Coronary artery (tissue), 2 donors: ENCODE results near the gene CBLC.

ENCODE experiments used
- DNase-seq: peaks from one replicate; pipeline ENCODE4 v3.0.0-alpha.2; 2017; ENCODE audit warnings: low spot score
- H3K27ac ChIP-seq, 2 donors: fragments of 200-600 bp; sonication (generic); one replicate each; pipeline ENCODE4 v1.5.1; 2016 to 2019
- H3K4me3 ChIP-seq: fragments of 200-600 bp; sonication (generic); 2 replicates; pipeline ENCODE4 v1.5.1; 2016; ENCODE audit warnings: mild to moderate bottlenecking, moderate library complexity
- TF ChIP-seq, protein P1 (sequence below): fragments of 200-600 bp; sonication (generic); IDR thresholded peaks from one replicate; pipeline ENCODE4 v1.5.1; 2019; ENCODE audit warnings: antibody characterized with exemption

CBLC gene, protein sequence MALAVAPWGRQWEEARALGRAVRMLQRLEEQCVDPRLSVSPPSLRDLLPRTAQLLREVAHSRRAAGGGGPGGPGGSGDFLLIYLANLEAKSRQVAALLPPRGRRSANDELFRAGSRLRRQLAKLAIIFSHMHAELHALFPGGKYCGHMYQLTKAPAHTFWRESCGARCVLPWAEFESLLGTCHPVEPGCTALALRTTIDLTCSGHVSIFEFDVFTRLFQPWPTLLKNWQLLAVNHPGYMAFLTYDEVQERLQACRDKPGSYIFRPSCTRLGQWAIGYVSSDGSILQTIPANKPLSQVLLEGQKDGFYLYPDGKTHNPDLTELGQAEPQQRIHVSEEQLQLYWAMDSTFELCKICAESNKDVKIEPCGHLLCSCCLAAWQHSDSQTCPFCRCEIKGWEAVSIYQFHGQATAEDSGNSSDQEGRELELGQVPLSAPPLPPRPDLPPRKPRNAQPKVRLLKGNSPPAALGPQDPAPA

GRCh38 chr19:44777715-44778347 is at the start of gene CBLC:
TSS of gene CBLC (plus strand) at chr19:44777890. CDS start at chr19:44777932, 42 bp downstream.
- Histone ChIP-seq H3K4me3 (no peak within 1 kb of the TSS), H3K27ac (no peak within 1 kb of the TSS)
- TF ChIP-seq, protein P1, sequence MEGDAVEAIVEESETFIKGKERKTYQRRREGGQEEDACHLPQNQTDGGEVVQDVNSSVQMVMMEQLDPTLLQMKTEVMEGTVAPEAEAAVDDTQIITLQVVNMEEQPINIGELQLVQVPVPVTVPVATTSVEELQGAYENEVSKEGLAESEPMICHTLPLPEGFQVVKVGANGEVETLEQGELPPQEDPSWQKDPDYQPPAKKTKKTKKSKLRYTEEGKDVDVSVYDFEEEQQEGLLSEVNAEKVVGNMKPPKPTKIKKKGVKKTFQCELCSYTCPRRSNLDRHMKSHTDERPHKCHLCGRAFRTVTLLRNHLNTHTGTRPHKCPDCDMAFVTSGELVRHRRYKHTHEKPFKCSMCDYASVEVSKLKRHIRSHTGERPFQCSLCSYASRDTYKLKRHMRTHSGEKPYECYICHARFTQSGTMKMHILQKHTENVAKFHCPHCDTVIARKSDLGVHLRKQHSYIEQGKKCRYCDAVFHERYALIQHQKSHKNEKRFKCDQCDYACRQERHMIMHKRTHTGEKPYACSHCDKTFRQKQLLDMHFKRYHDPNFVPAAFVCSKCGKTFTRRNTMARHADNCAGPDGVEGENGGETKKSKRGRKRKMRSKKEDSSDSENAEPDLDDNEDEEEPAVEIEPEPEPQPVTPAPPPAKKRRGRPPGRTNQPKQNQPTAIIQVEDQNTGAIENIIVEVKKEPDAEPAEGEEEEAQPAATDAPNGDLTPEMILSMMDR, result no peak
- DNase-seq, result no peak

DNA sequence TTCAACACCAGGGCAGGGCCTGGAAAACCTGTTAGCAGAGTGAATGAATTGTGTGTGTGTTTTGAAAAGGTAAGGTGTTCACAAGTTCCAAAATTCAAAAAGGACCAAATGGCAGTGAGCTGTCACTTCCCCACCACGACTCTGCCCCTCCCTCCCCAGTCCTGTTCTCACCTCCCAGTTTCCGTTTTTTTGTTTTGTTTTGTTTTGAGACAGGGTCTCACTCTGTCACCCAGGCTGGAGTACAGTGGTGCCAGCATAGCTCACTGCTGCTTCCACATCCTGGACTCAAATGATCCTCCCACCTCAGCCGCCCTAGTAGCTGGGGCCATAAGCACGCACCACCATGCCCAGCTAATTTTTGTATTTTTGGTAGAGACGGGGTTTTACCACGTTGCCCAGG is 49.5 kb upstream of the CBLC start:
- no peak for DNase-seq
- TF ChIP-seq, protein P1, result no peak
- Histone ChIP-seq H3K27ac (no peak overlapping the region), H3K4me3 (no peak overlapping the region)

DNA sequence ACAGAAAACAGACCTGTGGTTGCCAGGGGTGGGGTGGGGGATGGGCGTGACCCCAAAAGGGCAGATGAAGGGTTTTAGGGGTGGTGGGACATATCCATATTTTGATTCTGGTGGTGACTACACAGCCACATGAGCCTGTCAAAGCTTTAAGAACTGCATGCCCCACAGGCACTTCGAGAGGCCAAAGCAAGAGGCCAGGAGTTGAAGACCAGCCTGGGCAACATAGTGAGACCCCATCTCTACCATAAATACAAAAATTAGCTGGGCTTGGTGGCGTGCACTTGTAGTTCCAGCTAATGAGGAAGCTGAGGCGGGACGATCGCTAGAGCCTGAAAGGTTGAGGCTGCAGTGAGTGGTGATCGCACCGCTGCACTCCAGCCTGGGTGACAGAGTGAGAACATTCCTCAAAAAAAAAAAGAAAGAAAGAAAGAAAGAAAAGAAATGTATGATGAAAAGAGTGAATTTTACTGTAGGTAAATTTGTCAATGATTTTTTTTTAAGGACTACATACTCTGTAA is 48.1 kb upstream of the CBLC start:
- TF ChIP-seq, protein P1, result no peak
- no peak for DNase-seq
- Histone ChIP-seq H3K27ac (no peak overlapping the region), H3K4me3 (no peak overlapping the region)

DNA sequence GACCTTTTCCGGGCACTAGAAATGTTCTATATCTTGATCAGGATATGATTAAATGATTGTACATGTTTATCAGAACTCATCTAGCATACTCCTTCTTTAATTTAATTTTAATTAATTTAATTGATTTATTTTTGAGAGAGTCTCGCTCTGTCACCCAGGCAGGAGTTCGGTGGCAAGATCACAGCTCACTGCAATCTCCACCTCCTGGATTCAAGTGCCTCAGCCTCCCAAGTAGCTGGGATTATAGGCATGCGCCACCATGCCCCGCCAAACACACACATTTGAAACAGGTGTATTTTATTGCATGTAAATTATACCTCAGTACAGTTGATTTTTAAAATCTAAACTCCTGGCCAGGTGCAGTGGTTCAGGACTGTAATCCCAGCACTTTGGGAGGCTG is 46.6 kb upstream of the CBLC start:
- no peak overlapping the region for H3K27ac ChIP-seq
- DNase-seq, result no peak

GRCh38 chr19:44731622-44732021 is 46.1 kb upstream of the CBLC start:
- no peak overlapping the region for H3K27ac ChIP-seq
- no peak for DNase-seq
- no peak overlapping the region for H3K4me3 ChIP-seq
- TF ChIP-seq, protein P1, result no peak

More for the DNA sequence above, 46.6 kb upstream of the CBLC start:
- TF ChIP-seq, protein P1, result no peak
- H3K4me3 ChIP-seq, result no peak overlapping the region

GRCh38 chr19:44732235-44733014 is 45.3 kb upstream of the CBLC start:
- DNase-seq, result no peak
- H3K27ac ChIP-seq, result no peak overlapping the region
- TF ChIP-seq, protein P1, result no peak
- H3K4me3 ChIP-seq, result no peak overlapping the region
